MCF 10A (cell line): ENCODE data around the gene NKTR. TPM values are rescaled to one million over a fixed set of nuclear protein-coding genes. Genes with fewer than 3 reads are reported as not detected.
A peak's percentile ranks its signal among the peaks of the same experiment; 100 is the strongest.

Source experiments
- BruUV-seq: library from RNA; stranded (reverse); fragments of 400-500 nt; replicated peaks from 2 replicates; lab custom pipeline; 2021; lab: Mats Ljungman, UMichigan
- CTCF ChIA-PET: fragments of 300-600 bp; sonication (Branson Sonifier 250); formaldehyde crosslinking; extraction: SDS; loops from one replicate; lab custom pipeline; 2021; ENCODE audit warnings: antibody characterized with exemption, inconsistent platforms; lab: Yijun Ruan, JAX
- POLR2A ChIA-PET: fragments of 300-600, 350-650 bp; sonication (Branson Sonifier 250); formaldehyde crosslinking; extraction: SDS; loops from one replicate; lab custom pipeline; 2020; ENCODE audit warnings: antibody characterized with exemption, inconsistent platforms; lab: Yijun Ruan, JAX
- DNase-seq: peaks from one replicate; pipeline ENCODE4 v3.0.0-alpha.2; 2018; ENCODE audit not compliant: unreplicated experiment
- H3K27ac Mint-ChIP-seq: one replicate; pipeline ENCODE4 v1.8.0; 2022; ENCODE audit warnings: mild to moderate bottlenecking, low read depth, mixed read lengths; ENCODE audit not compliant: unreplicated experiment
- H3K27me3 Mint-ChIP-seq: one replicate; pipeline ENCODE4 v1.8.0; 2022; ENCODE audit warnings: mixed read lengths; ENCODE audit not compliant: insufficient read depth, unreplicated experiment
- H3K36me3 Mint-ChIP-seq: one replicate; pipeline ENCODE4 v1.8.0; 2022; ENCODE audit warnings: mild to moderate bottlenecking, moderate library complexity, mixed read lengths; ENCODE audit not compliant: insufficient read depth, unreplicated experiment
- H3K4me1 Mint-ChIP-seq: one replicate; pipeline ENCODE4 v1.8.0; 2022; ENCODE audit warnings: mixed read lengths; ENCODE audit not compliant: insufficient read depth, unreplicated experiment
- H3K4me3 Mint-ChIP-seq: one replicate; pipeline ENCODE4 v1.8.0; 2022; ENCODE audit warnings: mild to moderate bottlenecking, moderate library complexity, mixed read lengths; ENCODE audit not compliant: unreplicated experiment
- H3K9me3 Mint-ChIP-seq: one replicate; pipeline ENCODE4 v1.8.0; 2022; ENCODE audit warnings: mixed read lengths; ENCODE audit not compliant: unreplicated experiment
- intact Hi-C: fragments of 100-400 bp; cut with micrococcal nuclease; formaldehyde crosslinking; loops from 2 replicates; pipeline ENCODE4 v1.14.1; 2022
- total RNA-seq: library from RNA; stranded (reverse); gene quantifications from 2 replicates; pipeline ENCODE4 v1.2.3, GENCODE V29; 2022
- TF ChIP-seq, protein P1 (sequence below): fragments of 200-600 bp; IDR thresholded peaks from one replicate; pipeline ENCODE4 v1.8.0; 2022; ENCODE audit warnings: antibody characterized with exemption, mild to moderate bottlenecking; ENCODE audit not compliant: unreplicated experiment

The NKTR gene
- total RNA-seq, 1 experiment from 2014 or later, result 63.5 TPM

DNA sequence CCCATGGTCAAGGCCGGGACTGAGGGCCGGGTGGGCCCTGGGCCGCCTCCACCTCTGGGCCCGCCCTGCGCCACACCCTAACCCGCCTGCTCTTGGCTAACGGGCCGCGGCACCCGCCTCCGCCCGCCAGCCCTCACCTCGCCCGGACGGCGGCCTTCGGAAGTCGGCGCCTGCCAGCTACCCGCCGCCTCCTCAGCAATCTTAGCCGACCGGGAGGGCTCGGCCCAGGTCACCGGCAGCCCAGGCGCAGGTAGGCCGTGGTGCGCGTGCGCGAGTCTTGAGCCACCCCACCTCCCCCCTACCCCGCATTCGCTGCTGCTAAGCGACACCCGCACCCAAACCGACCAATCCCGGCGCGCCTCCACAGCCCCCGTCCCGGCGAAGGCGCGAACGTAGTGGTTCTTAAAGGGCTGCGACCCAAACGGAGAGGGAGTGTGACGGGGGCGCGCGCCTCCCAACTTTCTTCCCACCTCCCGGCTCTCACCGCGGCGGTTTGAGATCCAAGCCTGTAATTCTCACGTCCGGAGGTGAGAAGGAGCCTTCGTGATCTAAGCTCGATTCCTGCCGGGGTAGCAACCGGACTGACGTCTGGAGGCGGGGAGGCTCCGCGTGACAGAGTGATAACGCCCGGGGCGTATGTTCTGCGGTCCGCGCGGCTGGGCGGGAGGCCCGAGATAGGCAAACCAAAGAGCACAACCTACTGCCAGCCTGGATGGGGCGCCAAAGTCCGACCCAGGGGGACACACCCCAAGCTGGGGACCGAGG lies 18.6 kb upstream of the NKTR start, which contains the start of gene SEC22C:
SEC22C (minus strand) TSS at position 259 of the 765 bp plus-strand sequence. CDS start 12,921 bp downstream, outside the sequence.
- intact Hi-C loops, result loop anchor here (1.0 to 5.0 kb wide), 4 partner anchors 8 to 250 kb away; partner anchors contain the start of gene SS18L2
- POLR2A ChIA-PET, result interaction anchor here (0.6 to 3.8 kb wide), 21 partner anchors 9 to 403 kb away, joined by 3 to 101 read pairs (median 5); partner anchors contain the start of genes HIGD1A, NKTR, SS18L2 and ZBTB47
- no peaks in the 10 kb centered on the region for H3K9me3 Mint-ChIP-seq
- H3K27me3 Mint-ChIP-seq, result no peaks in the 10 kb centered on the region
- CTCF ChIA-PET, result interaction anchor here (0.6 to 3.8 kb wide), 21 partner anchors 9 to 961 kb away, joined by 3 to 30 read pairs (median 3); partner anchors contain the start of genes NKTR and SS18L2
- H3K4me1 Mint-ChIP-seq, result peaks cover 29% of the 10 kb centered on the region
- H3K27ac Mint-ChIP-seq, result peak within 1 kb of the TSS; percentile 66
- peaks cover 20% of the 10 kb centered on the region for H3K36me3 Mint-ChIP-seq
- TF ChIP-seq, protein P1, sequence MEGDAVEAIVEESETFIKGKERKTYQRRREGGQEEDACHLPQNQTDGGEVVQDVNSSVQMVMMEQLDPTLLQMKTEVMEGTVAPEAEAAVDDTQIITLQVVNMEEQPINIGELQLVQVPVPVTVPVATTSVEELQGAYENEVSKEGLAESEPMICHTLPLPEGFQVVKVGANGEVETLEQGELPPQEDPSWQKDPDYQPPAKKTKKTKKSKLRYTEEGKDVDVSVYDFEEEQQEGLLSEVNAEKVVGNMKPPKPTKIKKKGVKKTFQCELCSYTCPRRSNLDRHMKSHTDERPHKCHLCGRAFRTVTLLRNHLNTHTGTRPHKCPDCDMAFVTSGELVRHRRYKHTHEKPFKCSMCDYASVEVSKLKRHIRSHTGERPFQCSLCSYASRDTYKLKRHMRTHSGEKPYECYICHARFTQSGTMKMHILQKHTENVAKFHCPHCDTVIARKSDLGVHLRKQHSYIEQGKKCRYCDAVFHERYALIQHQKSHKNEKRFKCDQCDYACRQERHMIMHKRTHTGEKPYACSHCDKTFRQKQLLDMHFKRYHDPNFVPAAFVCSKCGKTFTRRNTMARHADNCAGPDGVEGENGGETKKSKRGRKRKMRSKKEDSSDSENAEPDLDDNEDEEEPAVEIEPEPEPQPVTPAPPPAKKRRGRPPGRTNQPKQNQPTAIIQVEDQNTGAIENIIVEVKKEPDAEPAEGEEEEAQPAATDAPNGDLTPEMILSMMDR, result peak; percentile 20
- no TSS peak for BruUV-seq
- peak within 1 kb of the TSS; percentile 78 for H3K4me3 Mint-ChIP-seq
- DNase-seq, result peak; percentile 96

DNA sequence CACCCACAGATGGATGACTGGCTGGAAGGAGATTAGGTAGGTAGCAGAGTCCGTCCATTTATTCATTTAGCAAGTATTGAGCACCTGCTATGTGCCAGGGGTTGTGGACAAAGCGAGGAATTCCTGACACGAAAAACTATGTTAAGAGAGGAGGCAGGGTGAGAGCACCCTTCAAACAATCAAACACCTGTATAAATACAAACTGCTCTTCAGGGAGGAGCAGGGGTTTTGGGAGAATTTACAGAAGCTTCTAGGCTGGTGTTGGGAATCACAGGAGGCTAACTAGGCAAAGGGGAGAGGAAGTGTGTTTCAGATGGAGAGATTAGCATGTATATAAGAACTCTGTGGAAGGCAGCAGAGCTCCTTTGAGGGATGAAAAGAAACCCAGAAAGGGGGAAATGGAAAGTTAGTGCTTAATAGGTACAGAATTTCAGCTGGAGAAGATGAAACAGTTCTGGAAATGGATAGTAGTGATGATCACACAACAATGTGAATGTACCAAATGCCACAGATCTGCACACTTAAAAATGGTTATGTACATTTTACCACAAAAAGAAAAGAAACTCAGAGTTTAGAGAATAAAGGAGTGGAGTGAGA lies 17.9 kb upstream of the NKTR start:
- H3K4me1 Mint-ChIP-seq, result peaks cover 29% of the 10 kb centered on the region
- ChIA-PET CTCF (interaction anchor here (0.6 to 3.8 kb wide), 16 partner anchors 8 to 960 kb away, joined by 3 to 30 read pairs (median 4); partner anchors contain the start of genes NKTR and SS18L2), POLR2A (interaction anchor here (0.5 to 3.8 kb wide), 21 partner anchors 8 to 403 kb away, joined by 3 to 101 read pairs (median 4); partner anchors contain the start of genes HIGD1A, NKTR and SS18L2)
- BruUV-seq, result TSS peak; percentile 69
- peak overlapping the region; percentile 78 for H3K4me3 Mint-ChIP-seq
- no peak for DNase-seq
- TF ChIP-seq, protein P1, result no peak
- H3K9me3 Mint-ChIP-seq, result no peaks in the 10 kb centered on the region
- no peaks in the 10 kb centered on the region for H3K27me3 Mint-ChIP-seq
- H3K27ac Mint-ChIP-seq, result peak overlapping the region; percentile 66
- intact Hi-C loops, result loop anchor here (1.0 to 5.0 kb wide), 4 partner anchors 8 to 250 kb away; partner anchors contain the start of gene SS18L2
- peaks cover 16% of the 10 kb centered on the region for H3K36me3 Mint-ChIP-seq

DNA sequence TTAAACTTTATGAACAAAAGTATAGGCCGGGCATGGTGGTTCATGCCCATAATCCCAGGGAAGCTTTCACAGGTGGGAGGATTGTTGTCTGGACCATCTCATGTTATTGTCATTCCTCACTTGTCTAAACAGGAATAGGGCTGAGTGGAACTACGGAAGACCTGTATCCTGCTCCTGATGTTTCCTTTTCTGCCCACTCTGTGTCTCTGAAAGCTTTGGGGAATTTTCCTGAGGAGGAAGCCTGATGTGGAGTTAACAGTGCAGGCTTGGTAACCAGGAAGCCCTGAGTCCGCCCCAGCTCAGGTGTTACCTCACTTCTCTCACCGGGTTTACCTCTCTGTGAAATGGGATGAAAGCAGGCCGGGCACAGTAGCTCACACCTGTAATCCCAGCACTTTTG lies 11.9 kb upstream of the NKTR start:
- no peak overlapping the region for H3K4me3 Mint-ChIP-seq
- BruUV-seq, result no TSS peak
- no peak overlapping the region for H3K27ac Mint-ChIP-seq
- TF ChIP-seq, protein P1, result no peak
- H3K9me3 Mint-ChIP-seq, result no peaks in the 10 kb centered on the region
- ChIA-PET CTCF (interaction anchor here (0.9 kb wide), 1 partner anchor 15 kb away, joined by 4 read pairs; no protein-coding TSS in a partner anchor), POLR2A (interaction anchor here (0.7 to 3.9 kb wide), 4 partner anchors 9 to 41 kb away, joined by 3 to 94 read pairs (median 6); partner anchors contain the start of gene NKTR)
- no peak for DNase-seq
- peaks cover 14% of the 10 kb centered on the region for H3K36me3 Mint-ChIP-seq
- H3K27me3 Mint-ChIP-seq, result no peaks in the 10 kb centered on the region
- H3K4me1 Mint-ChIP-seq, result peaks cover 9% of the 10 kb centered on the region
- intact Hi-C loops, result no loop called here
